ENCODE data around the gene AANAT.
"Not testable (repeated sequence)": the region's sequence is repeated elsewhere in the genome, so short reads cannot be mapped to it uniquely, and the experiment has no call there.

AANAT gene

GRCh38 chr17:76506408-76507345 is 39.3 kb downstream of the AANAT start:
- peaks cover 29 to 40% of the 10 kb centered on the region in 2 experiments for H3K4me1 ChIP-seq (ENCODE audit: control insufficient read depth in 1 of 2, insufficient read depth in 1 of 2, low read depth in 1 of 2, low read length in 1 of 2)
- no peaks in the 10 kb centered on the region for H3K9me3 ChIP-seq
- no peak overlapping the region for H3K27ac ChIP-seq
- TF ChIP-seq CTCF (IDR thresholded peaks at IDR 0.05), result peak; percentile 97
- H3K36me3 ChIP-seq, result no peaks in the 10 kb centered on the region
- H3K27me3 ChIP-seq, result no peaks in the 10 kb centered on the region
- no peak overlapping the region for H3K4me3 ChIP-seq (ENCODE audit: low read depth in 1 of 2, low read length in 1 of 2)

GRCh38 chr17:76508472-76509063 is 41.2 kb downstream of the AANAT start:
- peaks cover 24 to 31% of the 10 kb centered on the region in 2 experiments for H3K4me1 ChIP-seq (ENCODE audit: control insufficient read depth in 1 of 2, insufficient read depth in 1 of 2, low read depth in 1 of 2, low read length in 1 of 2)
- not testable (repeated sequence) for H3K9me3 ChIP-seq; H3K27ac ChIP-seq; H3K4me3 ChIP-seq (ENCODE audit: low read depth in 1 of 2, low read length in 1 of 2); H3K27me3 ChIP-seq; H3K36me3 ChIP-seq

GRCh38 chr17:76510831-76511244 is 43.4 kb downstream of the AANAT start:
- Histone ChIP-seq H3K9me3 (no peaks in the 10 kb centered on the region), H3K4me1 (ENCODE audit: control insufficient read depth in 1 of 2, insufficient read depth in 1 of 2, low read depth in 1 of 2, low read length in 1 of 2) (peaks cover 27 to 32% of the 10 kb centered on the region in 2 experiments), H3K36me3 (no peaks in the 10 kb centered on the region), H3K4me3 (ENCODE audit: low read depth in 1 of 2, low read length in 1 of 2) (no peak overlapping the region), H3K27me3 (no peaks in the 10 kb centered on the region), H3K27ac (peak overlapping the region; percentile 75)
- TF ChIP-seq CTCF (IDR thresholded peaks at IDR 0.05), result no peak

GRCh38 chr17:76511668-76512365 is 44.4 kb downstream of the AANAT start:
- Histone ChIP-seq H3K27me3 (no peaks in the 10 kb centered on the region), H3K4me3 (ENCODE audit: low read depth in 1 of 2, low read length in 1 of 2) (peak overlapping the region in 1 of 2 experiments; percentile 20), H3K4me1 (ENCODE audit: control insufficient read depth in 1 of 2, insufficient read depth in 1 of 2, low read depth in 1 of 2, low read length in 1 of 2) (peaks cover 27 to 29% of the 10 kb centered on the region in 2 experiments), H3K36me3 (no peaks in the 10 kb centered on the region), H3K9me3 (no peaks in the 10 kb centered on the region), H3K27ac (peak overlapping the region; percentile 75)
- no peak for TF ChIP-seq CTCF (IDR thresholded peaks at IDR 0.05)

- H3K27me3 ChIP-seq, result no peaks in the 10 kb centered on the region
- H3K4me1 ChIP-seq (ENCODE audit: control insufficient read depth in 1 of 2, insufficient read depth in 1 of 2, low read depth in 1 of 2, low read length in 1 of 2), result peaks cover 27 to 29% of the 10 kb centered on the region in 2 experiments
- H3K36me3 ChIP-seq, result no peaks in the 10 kb centered on the region
- no peaks in the 10 kb centered on the region for H3K9me3 ChIP-seq
- no peak overlapping the region for H3K4me3 ChIP-seq (ENCODE audit: low read depth in 1 of 2, low read length in 1 of 2)
- peak overlapping the region; percentile 75 for H3K27ac ChIP-seq
- TF ChIP-seq CTCF (IDR thresholded peaks at IDR 0.05), result no peak
These were observed 45.2 kb downstream of the AANAT start for GRCh38 chr17:76512366-76513305.
